Peyer's patch (tissue), 4 donors: ENCODE data around the gene RAVER1. TPM values are rescaled to one million over a fixed set of nuclear protein-coding genes. Genes with fewer than 3 reads are reported as not detected.

Source experiments
- DNase-seq, 3 donors: peaks; one replicate each; pipeline ENCODE4 v3.0.0-alpha.2; 2017 to 2019
- H3K27ac ChIP-seq, 4 donors: fragments of 200-600 bp; sonication (generic); one replicate each; pipeline ENCODE4 v1.5.1; 2016 to 2019
- H3K27me3 ChIP-seq, 2 donors: fragments of 200-600 bp; sonication (generic); one replicate each; pipeline ENCODE4 v1.5.1; 2019
- H3K36me3 ChIP-seq, 3 donors: fragments of 200-600 bp; sonication (generic); one replicate each; pipeline ENCODE4 v1.5.1; 2016 to 2019
- H3K4me1 ChIP-seq, 4 donors: fragments of 200-600 bp; sonication (generic); one replicate each; pipeline ENCODE4 v1.5.1; 2016 to 2019
- H3K4me3 ChIP-seq, 4 donors: fragments of 200-600 bp; sonication (generic); 1 replicate in 3 of 4; 2 replicates in 1 of 4; pipeline ENCODE4 v1.5.1; 2016 to 2019; ENCODE audit warnings: mild to moderate bottlenecking in 1 of 4
- H3K9me3 ChIP-seq, 4 donors: fragments of 200-600 bp; sonication (generic); one replicate each; pipeline ENCODE4 v1.5.1; 2016 to 2019; ENCODE audit warnings: mild to moderate bottlenecking in 1 of 4
- POLR2A ChIP-seq, 2 donors: fragments of 450-650 bp; IDR thresholded peaks; one replicate each; pipeline ENCODE4 v1.5.1; 2017; ENCODE audit warnings: antibody characterized with exemption in 2 of 2, mild to moderate bottlenecking in 2 of 2, moderate library complexity in 2 of 2
- total RNA-seq, 4 donors: library from RNA; depleted of rRNA; stranded (reverse); fragments of >200 nt; gene quantifications; one replicate each; pipeline ENCODE4 v1.1.0, GENCODE V29; 2016
- TF ChIP-seq, protein P1 (sequence below), 6 experiments: fragments of 450-650 bp in 4 of 6; fragments of 200-600 bp in 2 of 6; sonication (generic) in 1 of 6; IDR thresholded peaks; one replicate each; pipeline ENCODE4 v1.5.1; 2017 to 2019; ENCODE audit warnings: antibody characterized with exemption in 6 of 6, mild to moderate bottlenecking in 3 of 6, moderate library complexity in 1 of 6

RAVER1 gene
- total RNA-seq, 4 donors from 2014 or later, result 42.1 to 66.5 (median 55.8) TPM

DNA sequence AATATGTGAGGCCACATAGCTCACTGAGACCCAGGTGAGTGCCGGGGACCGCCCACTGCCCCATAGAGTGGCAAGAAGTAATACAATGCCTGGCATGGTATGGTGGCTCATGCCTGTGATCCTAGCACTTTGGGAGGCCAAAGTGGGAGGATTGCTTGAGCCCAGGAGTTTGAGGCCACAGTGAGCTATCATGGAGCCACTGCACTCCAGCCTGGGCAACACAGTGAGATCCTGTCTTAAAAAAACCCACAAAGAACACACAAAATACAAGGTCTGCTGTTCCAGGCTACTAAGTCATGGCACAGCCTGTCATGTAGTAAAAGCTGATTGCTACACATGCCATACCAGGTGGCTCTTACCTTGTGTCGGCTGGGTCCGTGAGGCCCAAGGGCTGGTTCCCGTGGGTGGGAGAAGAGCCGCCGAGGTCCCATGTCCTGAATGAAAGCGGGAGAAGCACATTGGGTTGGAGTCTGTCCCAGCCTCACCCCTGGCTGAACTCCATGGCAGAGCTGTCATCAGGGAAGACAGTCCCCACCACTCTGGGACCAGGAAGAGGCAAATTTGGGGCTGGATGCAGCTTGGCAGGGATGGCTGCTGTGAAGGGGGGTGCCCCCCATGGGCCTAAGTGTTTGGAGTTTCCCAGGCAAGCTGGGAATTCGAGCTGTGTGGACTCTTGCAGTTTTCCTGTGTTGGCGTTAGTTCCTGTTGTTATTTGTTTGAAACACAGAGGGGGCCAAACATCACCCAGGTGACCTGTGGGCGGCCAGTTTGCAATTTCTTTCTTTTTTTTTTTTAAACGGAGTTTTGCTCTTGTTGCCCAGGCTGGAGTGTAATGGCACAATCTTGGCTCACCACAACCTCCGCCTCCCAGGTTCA is 14.3 kb downstream of the RAVER1 start:
- Histone ChIP-seq H3K27ac (no peak overlapping the region), H3K27me3 (no peaks in the 10 kb centered on the region), H3K4me3 (no peak overlapping the region), H3K9me3 (no peaks in the 10 kb centered on the region), H3K4me1 (peaks cover 4 to 42% (median 9%) of the 10 kb centered on the region in 4 donors), H3K36me3 (peaks cover 0 to 71% (median 0%) of the 10 kb centered on the region in 3 donors)
- TF ChIP-seq POLR2A (IDR thresholded peaks at IDR 0.05), result no peak
- TF ChIP-seq, protein P1, sequence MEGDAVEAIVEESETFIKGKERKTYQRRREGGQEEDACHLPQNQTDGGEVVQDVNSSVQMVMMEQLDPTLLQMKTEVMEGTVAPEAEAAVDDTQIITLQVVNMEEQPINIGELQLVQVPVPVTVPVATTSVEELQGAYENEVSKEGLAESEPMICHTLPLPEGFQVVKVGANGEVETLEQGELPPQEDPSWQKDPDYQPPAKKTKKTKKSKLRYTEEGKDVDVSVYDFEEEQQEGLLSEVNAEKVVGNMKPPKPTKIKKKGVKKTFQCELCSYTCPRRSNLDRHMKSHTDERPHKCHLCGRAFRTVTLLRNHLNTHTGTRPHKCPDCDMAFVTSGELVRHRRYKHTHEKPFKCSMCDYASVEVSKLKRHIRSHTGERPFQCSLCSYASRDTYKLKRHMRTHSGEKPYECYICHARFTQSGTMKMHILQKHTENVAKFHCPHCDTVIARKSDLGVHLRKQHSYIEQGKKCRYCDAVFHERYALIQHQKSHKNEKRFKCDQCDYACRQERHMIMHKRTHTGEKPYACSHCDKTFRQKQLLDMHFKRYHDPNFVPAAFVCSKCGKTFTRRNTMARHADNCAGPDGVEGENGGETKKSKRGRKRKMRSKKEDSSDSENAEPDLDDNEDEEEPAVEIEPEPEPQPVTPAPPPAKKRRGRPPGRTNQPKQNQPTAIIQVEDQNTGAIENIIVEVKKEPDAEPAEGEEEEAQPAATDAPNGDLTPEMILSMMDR (IDR thresholded peaks at IDR 0.05), result no peak
- DNase-seq, result no peak

DNA sequence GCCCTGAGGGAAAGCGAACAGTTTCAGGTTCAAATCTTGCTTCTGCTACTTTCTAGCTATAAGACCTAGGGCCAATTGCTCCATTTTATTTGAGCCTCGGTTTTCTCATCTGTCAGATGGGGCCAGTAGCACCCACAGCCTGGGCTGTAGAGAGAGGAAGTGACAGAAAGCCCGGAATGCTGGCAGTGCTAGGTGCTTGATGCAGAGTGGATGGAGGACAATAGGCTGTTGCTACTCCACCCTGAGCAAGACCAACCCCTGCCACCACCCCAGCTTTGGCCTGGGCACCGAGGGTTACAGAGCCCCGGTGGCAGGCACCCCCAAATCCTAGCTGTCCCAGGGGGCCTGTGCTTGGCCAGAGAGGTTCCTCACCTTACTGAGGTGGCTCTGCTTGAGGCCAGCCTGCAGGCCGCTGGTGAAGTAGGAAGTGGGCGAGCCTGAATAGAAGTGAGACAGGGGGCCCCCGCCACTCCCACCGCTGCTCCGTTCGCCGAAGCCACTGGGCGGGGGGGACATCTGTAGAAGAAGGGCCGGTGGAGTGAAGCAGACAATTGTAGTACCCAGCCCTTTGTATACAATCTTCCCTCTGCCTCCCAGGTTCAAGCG is 15.4 kb downstream of the RAVER1 start:
- Histone ChIP-seq H3K36me3 (peaks cover 0 to 61% (median 0%) of the 10 kb centered on the region in 3 donors), H3K27me3 (no peaks in the 10 kb centered on the region), H3K27ac (no peak overlapping the region), H3K4me3 (no peak overlapping the region), H3K4me1 (peaks cover 4 to 37% (median 9%) of the 10 kb centered on the region in 4 donors), H3K9me3 (no peaks in the 10 kb centered on the region)
- DNase-seq, result no peak
- no peak for TF ChIP-seq POLR2A (IDR thresholded peaks at IDR 0.05)
- TF ChIP-seq, protein P1 (IDR thresholded peaks at IDR 0.05), result no peak

DNA sequence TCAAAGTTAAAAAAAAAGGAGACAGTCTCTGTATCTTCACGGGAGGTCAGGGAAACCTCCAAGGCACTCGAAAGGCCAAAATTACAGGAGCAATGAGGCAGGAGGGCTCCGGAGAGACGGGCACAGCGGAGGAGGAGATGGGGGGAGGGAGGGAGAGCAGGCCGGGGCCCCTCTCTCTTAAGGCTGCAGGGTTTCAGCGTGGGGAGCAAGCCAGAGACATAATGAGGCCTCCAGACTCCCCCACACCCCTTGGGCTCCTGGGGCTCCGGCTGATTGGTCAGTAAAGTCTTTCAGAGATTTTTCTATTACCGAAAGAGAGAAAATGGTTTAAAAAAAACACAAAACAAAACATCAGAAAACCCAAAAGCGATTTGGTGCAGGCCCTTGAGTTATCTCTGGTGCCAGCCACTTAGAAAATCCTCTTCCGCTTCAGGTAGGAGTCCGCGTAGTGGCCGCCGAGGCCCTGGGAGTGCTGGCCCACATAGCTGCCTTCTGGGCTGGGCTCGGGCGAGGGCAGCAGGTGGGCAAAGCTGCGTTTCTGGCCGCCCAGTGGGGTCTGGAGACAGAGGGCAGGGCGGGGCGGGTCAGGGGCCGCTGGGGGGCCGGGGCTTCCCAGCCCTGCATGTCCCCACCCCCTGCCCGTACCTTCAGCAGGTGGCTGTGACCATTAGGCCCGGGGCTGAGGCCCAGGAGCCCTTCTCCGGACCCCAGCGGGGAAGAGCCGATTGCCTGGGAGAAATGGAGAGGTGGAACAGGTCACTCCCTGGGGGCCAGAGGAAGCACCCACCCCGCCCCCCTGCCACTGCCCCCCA is 16.1 kb downstream of the RAVER1 start:
- Histone ChIP-seq H3K4me1 (peaks cover 4 to 30% (median 9%) of the 10 kb centered on the region in 4 donors), H3K36me3 (peaks cover 0 to 54% (median 0%) of the 10 kb centered on the region in 3 donors), H3K4me3 (no peak overlapping the region), H3K27me3 (no peaks in the 10 kb centered on the region), H3K9me3 (no peaks in the 10 kb centered on the region), H3K27ac (no peak overlapping the region)
- TF ChIP-seq, protein P1 (IDR thresholded peaks at IDR 0.05), result no peak
- no peak for TF ChIP-seq POLR2A (IDR thresholded peaks at IDR 0.05)
- no peak for DNase-seq

DNA sequence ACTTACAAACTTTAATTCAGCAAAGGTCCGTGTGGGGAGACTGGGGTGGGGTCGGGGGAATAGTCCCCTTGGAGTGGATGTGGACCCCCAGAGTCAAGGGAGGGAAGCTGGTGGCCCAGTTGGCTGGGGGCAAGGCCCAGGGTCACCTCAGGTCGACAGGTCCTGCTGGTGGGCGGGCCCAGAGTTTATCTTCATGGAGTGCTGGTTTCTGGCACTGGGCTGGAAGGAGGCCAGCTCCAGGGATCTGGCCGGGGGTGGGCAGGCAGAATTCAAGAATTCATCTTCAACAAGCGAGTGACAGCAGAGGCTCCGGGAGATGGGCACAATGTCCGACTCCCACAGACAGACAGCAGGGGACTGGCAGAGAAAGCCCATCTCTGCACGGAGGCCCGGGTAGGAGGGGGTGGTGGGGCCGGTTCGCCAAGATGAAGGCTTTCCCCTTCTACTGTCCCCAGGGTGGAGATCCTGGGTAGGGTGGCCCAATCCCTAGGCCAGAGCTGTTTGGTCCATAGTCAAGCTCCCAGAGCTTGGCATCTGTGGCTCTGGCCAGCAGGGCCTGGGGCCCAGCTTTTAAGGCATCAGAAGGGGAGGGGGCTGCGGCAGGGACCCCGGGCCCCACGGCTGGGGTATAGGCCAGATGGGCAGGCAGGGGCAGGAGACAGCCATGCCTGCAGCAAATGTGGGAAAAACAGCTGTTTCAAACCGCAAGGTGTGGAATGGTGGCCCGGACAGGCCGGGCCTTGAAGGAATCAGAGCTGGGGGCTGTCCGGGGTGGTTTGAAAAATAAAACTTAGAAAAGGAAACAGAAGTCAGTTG is 16.9 kb downstream of the RAVER1 start:
- no peak for DNase-seq
- peak overlapping the region in 3 of 4 donors; percentile 54 to 93 (median 81) for H3K4me3 ChIP-seq
- H3K9me3 ChIP-seq, result no peaks in the 10 kb centered on the region
- TF ChIP-seq, protein P1 (IDR thresholded peaks at IDR 0.05), result no peak
- TF ChIP-seq POLR2A (IDR thresholded peaks at IDR 0.05), result no peak
- H3K4me1 ChIP-seq, result peaks cover 4 to 26% (median 8%) of the 10 kb centered on the region in 4 donors
- peaks cover 0 to 46% (median 0%) of the 10 kb centered on the region in 3 donors for H3K36me3 ChIP-seq
- no peaks in the 10 kb centered on the region for H3K27me3 ChIP-seq
- H3K27ac ChIP-seq, result peak overlapping the region in 2 of 4 donors; percentile 43 to 80
